IMR-90 (cell line): ENCODE results near the gene ST14. TPM values are rescaled to one million over a fixed set of nuclear protein-coding genes. Genes with fewer than 3 reads are reported as not detected.

Experiments
- ATAC-seq: fragments of 200-7000 bp; cut with Tn5 transposase; 2 replicates; pipeline ENCODE4 v1.9.1; 2020; ENCODE audit warnings: low read depth, mild to moderate bottlenecking, moderate library complexity
- BruUV-seq: library from RNA; stranded (reverse); fragments of 400-500 nt; replicated peaks from 2 replicates; lab custom pipeline; 2021; lab: Mats Ljungman, UMichigan
- CTCF ChIA-PET: fragments of 300-600 bp; formaldehyde crosslinking; extraction: SDS; loops from one replicate; lab custom pipeline; 2021; ENCODE audit warnings: antibody characterized with exemption; lab: Yijun Ruan, JAX
- POLR2A ChIA-PET: fragments of 300-600 bp; sonication (Branson Sonifier 250); formaldehyde crosslinking; loops from one replicate; lab custom pipeline; 2022; ENCODE audit warnings: antibody characterized with exemption; ENCODE audit not compliant: unreplicated experiment; lab: Charles Lee
- DNase-seq: peaks from one replicate; pipeline ENCODE4 v3.0.0; 2013
- H2AFZ ChIP-seq: replicated peaks from 2 replicates; pipeline ENCODE3; 2013; ENCODE audit warnings: low read length, mild to moderate bottlenecking; ENCODE audit not compliant: poor library complexity
- H2AK5ac ChIP-seq: 2 replicates; pipeline ENCODE4 v1.6.1; 2013; ENCODE audit warnings: low read depth, low read length, inconsistent platforms
- H2AK9ac ChIP-seq: replicated peaks from 2 replicates; pipeline ENCODE3; 2013; ENCODE audit warnings: mild to moderate bottlenecking, low read depth, low read length, moderate library complexity; ENCODE audit not compliant: poor library complexity
- H2BK120ac ChIP-seq: 2 replicates; pipeline ENCODE4 v1.6.1; 2013; ENCODE audit warnings: low read depth, low read length, inconsistent platforms
- H2BK15ac ChIP-seq: 3 replicates; pipeline ENCODE4 v1.6.1; 2013; ENCODE audit warnings: low read depth, low read length, inconsistent platforms
- H2BK20ac ChIP-seq: 2 replicates; pipeline ENCODE4 v1.6.1; 2013; ENCODE audit warnings: low read depth, mild to moderate bottlenecking, inconsistent platforms, low read length, moderate library complexity
- H2BK5ac ChIP-seq: 2 replicates; pipeline ENCODE4 v1.6.1; 2013; ENCODE audit warnings: mild to moderate bottlenecking, low read depth, low read length, inconsistent platforms; ENCODE audit not compliant: poor library complexity, severe bottlenecking
- H3K14ac ChIP-seq: replicated peaks from 2 replicates; pipeline ENCODE4 v1.6.1; 2013; ENCODE audit warnings: low read depth, low read length, inconsistent platforms
- H3K18ac ChIP-seq: 2 replicates; pipeline ENCODE4 v1.6.1; 2013; ENCODE audit warnings: low read depth, low read length, control low read depth
- H3K23ac ChIP-seq: 2 replicates; pipeline ENCODE4 v1.6.1; 2013; ENCODE audit warnings: low read depth, low read length, inconsistent platforms
- H3K27ac ChIP-seq: 2 replicates; pipeline ENCODE4 v1.5.1; 2013; ENCODE audit warnings: mild to moderate bottlenecking, control low read depth, low read length; ENCODE audit not compliant: insufficient read depth
- H3K27me3 ChIP-seq: 2 replicates; pipeline ENCODE4 v1.6.1; 2013; ENCODE audit warnings: low read length; ENCODE audit not compliant: control insufficient read depth, insufficient read depth
- H3K36me3 ChIP-seq: 2 replicates; pipeline ENCODE4 v1.6.1; 2013; ENCODE audit warnings: low read length, mixed read lengths; ENCODE audit not compliant: control insufficient read depth, insufficient read depth
- H3K4ac ChIP-seq: 2 replicates; pipeline ENCODE4 v1.6.1; 2013; ENCODE audit warnings: low read depth, low read length, inconsistent platforms
- H3K4me1 ChIP-seq: 2 replicates; pipeline ENCODE4 v1.6.1; 2013; ENCODE audit warnings: low read length, mixed read lengths; ENCODE audit not compliant: control insufficient read depth, insufficient read depth
- H3K4me2 ChIP-seq: 2 replicates; pipeline ENCODE4 v1.6.1; 2013; ENCODE audit warnings: low read depth, mild to moderate bottlenecking, control low read depth, low read length, moderate library complexity
- H3K4me3 ChIP-seq: 2 replicates; pipeline ENCODE4 v1.5.1; 2013; ENCODE audit warnings: low read depth, mild to moderate bottlenecking, control low read depth, low read length, moderate library complexity; ENCODE audit not compliant: insufficient read depth
- H3K56ac ChIP-seq: 2 replicates; pipeline ENCODE4 v1.6.1; 2013; ENCODE audit warnings: low read length, inconsistent platforms; ENCODE audit not compliant: insufficient read depth; ENCODE audit errors: extremely low read depth
- H3K79me1 ChIP-seq, 2 experiments: 2 replicates each; pipeline ENCODE4 v1.6.1; 2013; ENCODE audit warnings: low read length in 2 of 2, inconsistent platforms in 1 of 2, low read depth in 1 of 2
- H3K9ac ChIP-seq: 2 replicates; pipeline ENCODE4 v1.6.1; 2013; ENCODE audit warnings: low read depth, low read length, control low read depth
- H3K9me1 ChIP-seq: 2 replicates; pipeline ENCODE4 v1.6.1; 2013; ENCODE audit warnings: low read length, inconsistent platforms; ENCODE audit not compliant: insufficient read depth
- H3K9me3 ChIP-seq: 2 replicates; pipeline ENCODE4 v1.6.1; 2013; ENCODE audit warnings: low read length; ENCODE audit not compliant: control insufficient read depth, insufficient read depth
- H4K20me1 ChIP-seq: 2 replicates; pipeline ENCODE4 v1.6.1; 2013; ENCODE audit warnings: low read length, inconsistent platforms; ENCODE audit not compliant: insufficient read depth
- H4K5ac ChIP-seq: 2 replicates; pipeline ENCODE4 v1.6.1; 2013; ENCODE audit warnings: mild to moderate bottlenecking, low read depth, low read length, control low read depth
- H4K8ac ChIP-seq, 2 experiments: 2 replicates each; pipeline ENCODE4 v1.6.1; 2013; ENCODE audit warnings: low read depth in 2 of 2, low read length in 2 of 2, control low read depth in 1 of 2, inconsistent platforms in 1 of 2
- H4K91ac ChIP-seq: 2 replicates; pipeline ENCODE4 v1.6.1; 2013; ENCODE audit warnings: low read depth, low read length, inconsistent platforms; ENCODE audit not compliant: insufficient read depth
- CEBPB ChIP-seq: IDR thresholded peaks from 2 replicates; pipeline ENCODE4 v1.6.1; 2012; ENCODE audit warnings: low read depth, low read length, improper control_type of control experiment
- CHD1 ChIP-seq: IDR thresholded peaks from 2 replicates; pipeline ENCODE4 v1.6.1; 2012; ENCODE audit warnings: low read depth, low read length, improper control_type of control experiment
- ELK1 ChIP-seq: fragments of 150-350 bp; IDR thresholded peaks from 2 replicates; pipeline ENCODE4 v1.6.1; 2016; ENCODE audit warnings: low read depth, mild to moderate bottlenecking, low read length, moderate library complexity, borderline replicate concordance
- MAFK ChIP-seq: IDR thresholded peaks from 2 replicates; pipeline ENCODE4 v1.6.1; 2012; ENCODE audit warnings: low read depth, low read length, improper control_type of control experiment
- MAZ ChIP-seq: IDR thresholded peaks from 2 replicates; pipeline ENCODE4 v1.6.1; 2012; ENCODE audit warnings: low read depth, mild to moderate bottlenecking, low read length, improper control_type of control experiment, moderate library complexity, borderline replicate concordance
- MXI1 ChIP-seq: IDR thresholded peaks from 2 replicates; pipeline ENCODE4 v1.6.1; 2012; ENCODE audit warnings: low read depth, mild to moderate bottlenecking, low read length, moderate library complexity, borderline replicate concordance
- POLR2A ChIP-seq: IDR thresholded peaks from 2 replicates; pipeline ENCODE4 v1.6.1; 2012; ENCODE audit warnings: mild to moderate bottlenecking, low read depth, low read length
- RAD21 ChIP-seq: IDR thresholded peaks from 2 replicates; pipeline ENCODE4 v1.6.1; 2012; ENCODE audit warnings: low read length, improper control_type of control experiment
- RCOR1 ChIP-seq: IDR thresholded peaks from 2 replicates; pipeline ENCODE4 v1.6.1; 2012; ENCODE audit warnings: mild to moderate bottlenecking, low read length, improper control_type of control experiment; ENCODE audit not compliant: insufficient replicate concordance
- RFX5 ChIP-seq: IDR thresholded peaks from 2 replicates; pipeline ENCODE4 v1.8.0; 2012; ENCODE audit warnings: low read depth, mild to moderate bottlenecking, low read length, moderate library complexity
- SMC3 ChIP-seq: fragments of 150-350 bp; IDR thresholded peaks from 2 replicates; pipeline ENCODE4 v1.6.1; 2016; ENCODE audit warnings: low read depth, mild to moderate bottlenecking, antibody characterized with exemption, low read length, moderate library complexity
- USF2 ChIP-seq: fragments of 150-350 bp; IDR thresholded peaks from 2 replicates; pipeline ENCODE4 v1.6.1; 2017; ENCODE audit warnings: mild to moderate bottlenecking, antibody characterized with exemption, low read length, low read depth
- WGBS, 2 experiments: methylation state at CpG; one replicate each; pipeline versions ENCODE4 v1.1.5 to v1.1.7; 2013; ENCODE audit warnings: missing lambda C conversion rate in 2 of 2; ENCODE audit not compliant: insufficient read length in 1 of 2; ENCODE audit errors: extremely low coverage in 2 of 2; 5-methylcytosine and 5-hydroxymethylcytosine counted together
- dilution Hi-C: fragments of 300-500 bp; cut with HindIII; formaldehyde crosslinking; loops from one replicate; pipeline ENCODE4 v1.14.3; 2018; ENCODE audit warnings: low sequenced_read_pairs; ENCODE audit not compliant: unreplicated experiment
- in situ Hi-C: fragments of 300-500 bp; cut with MboI; formaldehyde crosslinking; loops from 3 replicates; pipeline ENCODE4 v1.14.3; 2019; ENCODE audit warnings: low sequenced_read_pairs, inconsistent platforms, mixed read lengths
- intact Hi-C: fragments of 100-400 bp; cut with micrococcal nuclease; formaldehyde crosslinking; loops from 2 replicates; pipeline ENCODE4 v1.10.0; 2022
- polyA plus RNA-seq, 3 experiments: library from polyadenylated mRNA; depleted of rRNA; stranded (reverse); fragments of >200 nt; gene quantifications; 2 replicates each; pipeline ENCODE4 v1.2.3, GENCODE V29; 2012; ENCODE audit warnings: low replicate concordance in 1 of 3
- total RNA-seq: library from RNA; depleted of rRNA; stranded (reverse); fragments of >200 nt; gene quantifications from 2 replicates; pipeline ENCODE4 v1.2.3, GENCODE V29; 2012

ST14 gene
- total and polyA plus RNA-seq, 2 of the 4 experiments (the other 2 are of a cell fraction): not detected

- CTCF ChIA-PET: interaction anchor here (1.5 to 1.8 kb wide), 3 partner anchors 179 to 208 kb away, joined by 3 to 6 read pairs (median 3); no protein-coding TSS in a partner anchor
These were observed 29.7 kb upstream of the ST14 start for GRCh38 chr11:130129922-130130321.

More at GRCh38 chr11:130129922-130130321, 29.7 kb upstream of the ST14 start:
- no peak overlapping the region for H3K4ac ChIP-seq
- ATAC-seq: no peak
- intact Hi-C loops: loop anchor here (2.0 kb wide), 1 partner anchor 363 kb away; no protein-coding TSS in a partner anchor
- peaks cover 49% of the 10 kb centered on the region for H3K36me3 ChIP-seq
- no peak overlapping the region for H2AK5ac ChIP-seq
- 100% methylated on average over 1 of the region's 11 CpGs; no CpG with 5 or more reads in 1 of the 2 experiments for WGBS, 2 experiments
- in situ Hi-C loops: loop anchor here (5.0 kb wide), 1 partner anchor 203 kb away; no protein-coding TSS in a partner anchor
- no peak overlapping the region for H4K8ac ChIP-seq
- dilution Hi-C loops: loop anchor here (25.0 kb wide), 1 partner anchor 193 kb away; no protein-coding TSS in a partner anchor
- no peak overlapping the region for H3K4me2 ChIP-seq
- BruUV-seq: no TSS peak
- H3K79me1 ChIP-seq: peaks cover 0 to 3% of the 10 kb centered on the region in 2 experiments; a peak in 1 of 4 replicates
- H3K14ac ChIP-seq: no peak overlapping the region
- TF ChIP-seq CEBPB (no peak), MAZ (no peak), RAD21 (no peak), POLR2A (no peak), RCOR1 (no peak), SMC3 (no peak), USF2 (no peak), MAFK (no peak), RFX5 (no peak), ELK1 (no peak), MXI1 (no peak), CHD1 (no peak)
- no peak overlapping the region for H2BK20ac ChIP-seq
- H2AK9ac ChIP-seq: no peak overlapping the region
- H3K23ac ChIP-seq: no peak overlapping the region
- H3K27me3 ChIP-seq: no peaks in the 10 kb centered on the region
- H2BK120ac ChIP-seq: no peak overlapping the region
- no peak overlapping the region for H4K91ac ChIP-seq
- no peaks in the 10 kb centered on the region; the same call in 1 of the 2 replicates for H3K4me1 ChIP-seq
- no peak overlapping the region for H2BK5ac ChIP-seq
- H3K27ac ChIP-seq: no peak overlapping the region
- no peak overlapping the region for H2BK15ac ChIP-seq
- no peak overlapping the region for H2AFZ ChIP-seq
- no peak overlapping the region for H3K9ac ChIP-seq
- no peak overlapping the region for H4K5ac ChIP-seq
- H3K9me3 ChIP-seq: no peaks in the 10 kb centered on the region
- H4K20me1 ChIP-seq: no peaks in the 10 kb centered on the region; the same call in 1 of the 2 replicates
- DNase-seq: no peak
- no peak overlapping the region for H3K4me3 ChIP-seq
- H3K18ac ChIP-seq: no peak overlapping the region
- no peak overlapping the region for H3K56ac ChIP-seq
- no peaks in the 10 kb centered on the region for H3K9me1 ChIP-seq
- POLR2A ChIA-PET: no interaction called here
